ENCODE data around the gene C10orf90. TPM values are rescaled to one million over a fixed set of nuclear protein-coding genes. Genes with fewer than 3 reads are reported as not detected.

Gene C10orf90
- total RNA-seq, 1 donor = not detected

- DNase-seq (ENCODE audit: low read depth) = no peak
- no peak overlapping the region for H3K4me3 ChIP-seq (ENCODE audit: low read depth, low read length)
- TF ChIP-seq CTCF (IDR thresholded peaks at IDR 0.05; ENCODE audit: insufficient read depth, low read depth, low read length) = no peak
These were observed 121.1 kb downstream of the C10orf90 start for GRCh38 chr10:126549344-126549743.

- no peak overlapping the region for H3K4me3 ChIP-seq (ENCODE audit: low read depth, low read length)
- TF ChIP-seq CTCF (IDR thresholded peaks at IDR 0.05; ENCODE audit: insufficient read depth, low read depth, low read length) = no peak
- no peak for DNase-seq (ENCODE audit: low read depth)
These were observed 125.9 kb downstream of the C10orf90 start for GRCh38 chr10:126544565-126544964.

- TF ChIP-seq CTCF (IDR thresholded peaks at IDR 0.05; ENCODE audit: insufficient read depth, low read depth, low read length) = no peak
- H3K4me3 ChIP-seq (ENCODE audit: low read depth, low read length) = no peak overlapping the region
- no peak for DNase-seq (ENCODE audit: low read depth)
These were observed 131.9 kb downstream of the C10orf90 start for GRCh38 chr10:126538439-126539135.

- no peak overlapping the region for H3K4me3 ChIP-seq (ENCODE audit: low read depth, low read length)
- no peak for TF ChIP-seq CTCF (IDR thresholded peaks at IDR 0.05; ENCODE audit: insufficient read depth, low read depth, low read length)
- DNase-seq (ENCODE audit: low read depth) = no peak
These were observed 133.8 kb downstream of the C10orf90 start for GRCh38 chr10:126536656-126537055.

GRCh38 chr10:126536148-126536547, 134.3 kb downstream of the C10orf90 start:
- peak; percentile 21 for DNase-seq (ENCODE audit: low read depth)
- no peak for TF ChIP-seq CTCF (IDR thresholded peaks at IDR 0.05; ENCODE audit: insufficient read depth, low read depth, low read length)
- no peak overlapping the region for H3K4me3 ChIP-seq (ENCODE audit: low read depth, low read length)

- TF ChIP-seq CTCF (IDR thresholded peaks at IDR 0.05; ENCODE audit: insufficient read depth, low read depth, low read length) = no peak
- no peak for DNase-seq (ENCODE audit: low read depth)
- H3K4me3 ChIP-seq (ENCODE audit: low read depth, low read length) = no peak overlapping the region
These were observed 136.8 kb downstream of the C10orf90 start for GRCh38 chr10:126533644-126534043.

- no peak for DNase-seq (ENCODE audit: low read depth)
- TF ChIP-seq CTCF (IDR thresholded peaks at IDR 0.05; ENCODE audit: insufficient read depth, low read depth, low read length) = no peak
- no peak overlapping the region for H3K4me3 ChIP-seq (ENCODE audit: low read depth, low read length)
These were observed 142.1 kb downstream of the C10orf90 start for GRCh38 chr10:126528315-126528835.

All from fibroblast of villous mesenchyme (primary cell).